ENCODE results near the gene AFF4.

- TF ChIP-seq POLR2A (IDR thresholded peaks at IDR 0.05; ENCODE audit: low read length) (no peak), CTCF (IDR thresholded peaks at IDR 0.05) (no peak), EP300 (IDR thresholded peaks at IDR 0.05) (no peak), ZFP36 (IDR thresholded peaks at IDR 0.05; ENCODE audit: borderline replicate concordance, partially characterized antibody) (no peak), RFX5 (IDR thresholded peaks at IDR 0.05) (no peak), REST (IDR thresholded peaks at IDR 0.05) (no peak), JUNB (IDR thresholded peaks at IDR 0.05) (no peak), CHD2 (IDR thresholded peaks at IDR 0.05; ENCODE audit: low read length, partially characterized antibody) (no peak), BCL3 (IDR thresholded peaks at IDR 0.05) (no peak), MAFK (IDR thresholded peaks at IDR 0.05; ENCODE audit: partially characterized antibody) (no peak)
Measured at GRCh38 chr5:132895719-132896305, 67.6 kb downstream of the AFF4 start.

Data from A549 (cell line).